GM12878 (cell line): ENCODE results near the gene ATF4. TPM values are rescaled to one million over a fixed set of nuclear protein-coding genes. Genes with fewer than 3 reads are reported as not detected.

Experiments
- ATAC-seq: fragments of 200-7000 bp; cut with Tn5 transposase; 3 replicates; pipeline ENCODE4 v1.9.1; 2020; ENCODE audit warnings: mild to moderate bottlenecking, moderate library complexity
- BruUV-seq: library from RNA; stranded (reverse); fragments of 400-500 nt; replicated peaks from 2 replicates; lab custom pipeline; 2021; lab: Mats Ljungman, UMichigan
- CTCF ChIA-PET: fragments of 300-600 bp; sonication (Branson Sonifier 250); formaldehyde crosslinking; extraction: SDS; loops from one replicate; lab custom pipeline; 2021; ENCODE audit warnings: inconsistent platforms; lab: Yijun Ruan, JAX
- POLR2A ChIA-PET: fragments of 350-600 bp; formaldehyde crosslinking; extraction: SDS; loops from one replicate; lab custom pipeline; 2021; ENCODE audit warnings: inconsistent platforms; lab: Charles Lee
- RAD21 ChIA-PET: fragments of 300-600 bp; sonication (Branson Sonifier 250); formaldehyde crosslinking; loops from one replicate; lab custom pipeline; 2023; ENCODE audit warnings: antibody characterized with exemption; ENCODE audit not compliant: unreplicated experiment; lab: Charles Lee
- SMC1A ChIA-PET: fragments of 300-600 bp; sonication (Branson Sonifier 250); formaldehyde crosslinking; loops from one replicate; lab custom pipeline; 2023; ENCODE audit not compliant: unreplicated experiment, uncharacterized antibody; lab: Charles Lee
- DNase-seq: peaks from one replicate; pipeline ENCODE4 v3.0.0-alpha.2; 2011; ENCODE audit warnings: low read depth, low spot score
- FAIRE-seq: peaks from 3 replicates; lab custom pipeline; 2011; peaks lifted over from hg19 to GRCh38; lab: Jason Lieb, UNC
- H2AFZ ChIP-seq: 2 replicates; pipeline ENCODE4 v1.6.0; 2011; ENCODE audit warnings: low read depth, low read length, control low read depth; ENCODE audit not compliant: control insufficient read depth
- H3K27ac ChIP-seq: 2 replicates; pipeline ENCODE4 v1.5.1; 2011; ENCODE audit warnings: control low read depth; ENCODE audit not compliant: control insufficient read depth, insufficient read depth
- H3K27me3 ChIP-seq, 2 experiments: replicated peaks in 1 of 2; 2 replicates each; pipeline versions ENCODE4 v1.6.0 to v1.6.1; 2011; ENCODE audit warnings: low read length in 1 of 2; ENCODE audit not compliant: control insufficient read depth in 2 of 2, insufficient read depth in 2 of 2
- H3K36me3 ChIP-seq, 2 experiments: 2 replicates each; pipeline ENCODE4 v1.5.1; 2011; ENCODE audit warnings: low read length in 1 of 2; ENCODE audit not compliant: control insufficient read depth in 2 of 2, insufficient read depth in 2 of 2
- H3K4me1 ChIP-seq: 2 replicates; pipeline ENCODE4 v1.6.1; 2011; ENCODE audit warnings: mild to moderate bottlenecking, low read length, moderate library complexity, mixed read lengths; ENCODE audit not compliant: control insufficient read depth, insufficient read depth
- H3K4me2 ChIP-seq: 2 replicates; pipeline ENCODE4 v1.6.0; 2011; ENCODE audit warnings: control low read depth; ENCODE audit not compliant: control insufficient read depth, insufficient read depth
- H3K4me3 ChIP-seq: fragments of 200-600 bp; sonication (generic); 2 replicates; pipeline ENCODE4 v1.5.1; 2016
- H3K79me2 ChIP-seq: 2 replicates; pipeline ENCODE4 v1.6.0; 2011; ENCODE audit warnings: low read length; ENCODE audit not compliant: control insufficient read depth, insufficient read depth
- H3K9ac ChIP-seq: 2 replicates; pipeline ENCODE4 v1.8.0; 2011; ENCODE audit warnings: low read length, control low read depth, mixed read lengths; ENCODE audit not compliant: control insufficient read depth, insufficient read depth
- H3K9me3 ChIP-seq: replicated peaks from 3 replicates; pipeline ENCODE4 v1.5.1; 2011; ENCODE audit warnings: mild to moderate bottlenecking, low read length; ENCODE audit not compliant: control insufficient read depth, insufficient read depth
- H4K20me1 ChIP-seq: 2 replicates; pipeline ENCODE4 v1.6.0; 2011; ENCODE audit not compliant: control insufficient read depth, insufficient read depth
- EP300 ChIP-seq, 2 experiments: fragments of 150-350 bp in 1 of 2; IDR thresholded peaks; 2 replicates each; pipeline ENCODE4 v1.6.1; 2011 to 2012; ENCODE audit warnings: low read depth in 2 of 2, low read length in 2 of 2, borderline replicate concordance in 1 of 2, improper control_type of control experiment in 1 of 2, inconsistent platforms in 1 of 2; ENCODE audit not compliant: control insufficient read depth in 1 of 2
- HDGF ChIP-seq: fragments of 450-650 bp; IDR thresholded peaks from 2 replicates; pipeline ENCODE4 v1.6.1; 2016; ENCODE audit warnings: antibody characterized with exemption
- MTA3 ChIP-seq: IDR thresholded peaks from 2 replicates; pipeline ENCODE4 v1.6.1; 2012; ENCODE audit warnings: low read length, inconsistent platforms, borderline replicate concordance
- MXI1 ChIP-seq: fragments of 150-350 bp; IDR thresholded peaks from 2 replicates; pipeline ENCODE4 v1.6.1; 2011; ENCODE audit warnings: low read depth, mild to moderate bottlenecking, inconsistent platforms, low read length, improper control_type of control experiment
- NFYB ChIP-seq: IDR thresholded peaks from 2 replicates; pipeline ENCODE4 v1.6.1; 2011; ENCODE audit warnings: low read depth, mild to moderate bottlenecking, low read length, improper control_type of control experiment, moderate library complexity; ENCODE audit not compliant: insufficient read depth
- NR2C2 ChIP-seq: IDR thresholded peaks from 2 replicates; pipeline ENCODE4 v1.6.1; 2011; ENCODE audit warnings: borderline replicate concordance, low read depth; ENCODE audit not compliant: control insufficient read depth, insufficient read length
- SIX5 ChIP-seq: IDR thresholded peaks from 2 replicates; pipeline ENCODE4 v1.6.1; 2011; ENCODE audit warnings: mild to moderate bottlenecking, low read depth, low read length, moderate library complexity; ENCODE audit not compliant: severe bottlenecking
- SUZ12 ChIP-seq: fragments of 200-600 bp; sonication (generic); IDR thresholded peaks from one replicate; pipeline ENCODE4 v1.6.1; 2018; ENCODE audit warnings: antibody characterized with exemption, mild to moderate bottlenecking; ENCODE audit not compliant: unreplicated experiment
- TCF12 ChIP-seq: IDR thresholded peaks from 2 replicates; pipeline ENCODE4 v1.6.1; 2011; ENCODE audit warnings: low read depth, mild to moderate bottlenecking, low read length
- TCF7 ChIP-seq: IDR thresholded peaks from 2 replicates; pipeline ENCODE4 v1.6.1; 2014; ENCODE audit warnings: antibody characterized with exemption, borderline replicate concordance
- WRNIP1 ChIP-seq: IDR thresholded peaks from 2 replicates; pipeline ENCODE4 v1.6.1; 2011; ENCODE audit warnings: low read depth, low read length, improper control_type of control experiment, borderline replicate concordance
- ZNF384 ChIP-seq: IDR thresholded peaks from 2 replicates; pipeline ENCODE4 v1.6.1; 2012; ENCODE audit warnings: low read depth, mild to moderate bottlenecking, low read length, improper control_type of control experiment, borderline replicate concordance
- WGBS: methylation state at CpG from one replicate; pipeline ENCODE4 v1.1.6; 2016; ENCODE audit warnings: low lambda C conversion rate; ENCODE audit not compliant: insufficient replicate concordance, insufficient coverage; ENCODE audit errors: missing lambda C conversion rate; 5-methylcytosine and 5-hydroxymethylcytosine counted together
- in situ Hi-C: fragments of 300-500 bp; cut with MboI; formaldehyde crosslinking; loops from 9 replicates; pipeline ENCODE4 v1.14.3; 2018; ENCODE audit warnings: mixed read lengths
- intact Hi-C: fragments of 100-400 bp; cut with micrococcal nuclease; formaldehyde crosslinking; loops from one replicate; pipeline ENCODE4 v1.14.2; 2022; ENCODE audit not compliant: unreplicated experiment
- polyA plus RNA-seq, 11 experiments: library from polyadenylated mRNA; depleted of rRNA in 4 of 11; unstranded in 6 of 11; stranded (reverse) in 5 of 11; fragments of >200 nt; fragmentation: Nextera tagmentation in 4 of 11; fragmentation: Illumina TruSeq in 1 of 11; extraction: Ambion mirVana in 4 of 11; extraction: Trizol in 1 of 11; gene quantifications; 1 replicate in 1 of 11; 2 replicates in 10 of 11; pipeline versions ENCODE4 v1.2.1 to v1.2.3, GENCODE V29; 2011 to 2016; ENCODE audit warnings: inconsistent platforms in 2 of 11, missing spikeins in 2 of 11, low read depth in 1 of 11
- total RNA-seq, 4 experiments: library from RNA; depleted of rRNA in 3 of 4; stranded (reverse); fragments of >200 nt in 3 of 4; fragmentation: Illumina TruSeq in 1 of 4; extraction: Trizol in 1 of 4; gene quantifications; 2 replicates each; pipeline versions ENCODE4 v1.2.1 to v1.2.3, GENCODE V29; 2013 to 2021
- TF ChIP-seq, protein P1 (sequence below): IDR thresholded peaks from 2 replicates; pipeline ENCODE4 v1.6.1; 2011; ENCODE audit warnings: low read depth, low read length, improper control_type of control experiment, borderline replicate concordance
- TF ChIP-seq, protein P2 (sequence below): fragments of 450-650 bp; IDR thresholded peaks from 2 replicates; pipeline ENCODE4 v1.6.1; 2017; ENCODE audit warnings: mild to moderate bottlenecking, low read depth, inconsistent platforms; ENCODE audit not compliant: poor library complexity, severe bottlenecking

The ATF4 gene
- total and polyA plus RNA-seq, 10 of the 15 experiments (the other 5 are each of a cell fraction or from before 2014, with no cell fraction given): 88.3 to 605 (median 320) TPM

DNA sequence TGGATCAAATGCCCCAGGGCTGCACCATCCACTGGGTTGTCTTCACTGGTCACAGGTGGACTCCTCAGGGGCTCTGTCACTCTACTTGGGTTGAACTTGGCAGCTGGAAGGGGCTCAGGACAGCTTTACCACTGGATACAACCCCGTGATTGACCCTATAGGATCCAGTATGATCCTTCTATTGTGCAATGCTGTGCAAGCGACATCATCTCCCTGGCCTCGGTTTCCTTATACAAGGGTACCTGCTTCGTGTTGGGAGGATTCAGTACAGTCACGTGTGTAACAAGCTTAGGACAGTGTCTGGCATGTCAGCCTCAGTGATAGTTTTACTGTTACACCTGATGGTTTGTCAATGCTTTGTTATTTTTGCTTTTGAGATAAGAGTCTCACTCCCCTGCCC lies 38.8 kb upstream of the ATF4 start:
- H4K20me1 ChIP-seq: no peaks in the 10 kb centered on the region
- RAD21 ChIA-PET: no interaction called here
- TF ChIP-seq MXI1: no peak
- TF ChIP-seq EP300 (IDR thresholded peaks at IDR 0.05; ENCODE audit: borderline replicate concordance in 1 of 2, control insufficient read depth in 1 of 2, low read depth in 2 of 2, low read length in 2 of 2): no peak
- no peak for TF ChIP-seq NFYB
- TF ChIP-seq TCF7: no peak
- H3K4me1 ChIP-seq: no peaks in the 10 kb centered on the region
- no peak overlapping the region for H3K4me3 ChIP-seq
- no peak overlapping the region for H3K27ac ChIP-seq
- peaks cover 1% of the 10 kb centered on the region for H3K79me2 ChIP-seq
- in situ Hi-C loops: no loop called here
- intact Hi-C loops: no loop called here
- SMC1A ChIA-PET: interaction anchor here (1.0 to 1.3 kb wide), 3 partner anchors 10 to 90 kb away, joined by 3 to 4 read pairs (median 3); no protein-coding TSS in a partner anchor
- DNase-seq: no peak
- WGBS: 91% methylated on average over 5 of the region's 5 CpGs
- H3K9me3 ChIP-seq: no peaks in the 10 kb centered on the region
- peaks cover 8 to 27% of the 10 kb centered on the region in 2 experiments; a peak in 3 of 4 replicates for H3K36me3 ChIP-seq
- no peak for ATAC-seq
- H3K4me2 ChIP-seq: no peak overlapping the region
- no TSS peak for BruUV-seq
- no peak overlapping the region for H2AFZ ChIP-seq
- no peak overlapping the region for H3K9ac ChIP-seq
- H3K27me3 ChIP-seq: no peaks in the 10 kb centered on the region
- no peak for FAIRE-seq
- POLR2A ChIA-PET: interaction anchor here (0.6 to 0.8 kb wide), 2 partner anchors 22 to 1273 kb away, joined by 3 read pairs; no protein-coding TSS in a partner anchor
- CTCF ChIA-PET: interaction anchor here (2.3 kb wide), 1 partner anchor 45 kb away, joined by 5 read pairs; no protein-coding TSS in a partner anchor

DNA sequence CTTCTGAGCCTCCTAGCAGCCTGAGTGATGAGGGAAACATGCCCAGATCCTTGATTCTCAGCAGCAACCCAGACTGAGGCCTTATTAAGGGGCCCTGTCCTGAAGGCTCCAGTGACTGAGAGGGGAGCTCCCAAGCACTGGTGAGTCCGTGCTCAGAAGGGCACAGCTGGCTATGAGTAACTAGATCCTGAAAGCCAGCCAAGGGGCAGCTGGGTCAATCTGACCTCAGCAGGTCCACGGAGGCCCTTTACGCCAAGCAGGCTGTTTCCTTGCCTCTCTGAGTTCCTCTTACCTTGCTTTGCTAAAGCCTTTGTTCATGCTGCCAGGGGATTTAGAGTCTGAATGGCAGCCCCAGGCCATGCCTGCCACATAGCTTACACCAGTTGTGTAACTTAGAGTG lies 37.6 kb upstream of the ATF4 start:
- SMC1A ChIA-PET: interaction anchor here (0.9 to 1.3 kb wide), 4 partner anchors 11 to 91 kb away, joined by 3 to 4 read pairs (median 4); partner anchors contain the start of gene TAB1
- Histone ChIP-seq H2AFZ (no peak overlapping the region), H3K36me3 (peaks cover 8 to 24% of the 10 kb centered on the region in 2 experiments; a peak in 3 of 4 replicates), H3K4me3 (no peak overlapping the region), H3K4me2 (no peak overlapping the region), H3K4me1 (no peaks in the 10 kb centered on the region), H3K79me2 (peaks cover 1% of the 10 kb centered on the region), H3K27ac (no peak overlapping the region), H3K27me3 (no peaks in the 10 kb centered on the region), H3K9me3 (no peaks in the 10 kb centered on the region), H4K20me1 (no peaks in the 10 kb centered on the region), H3K9ac (no peak overlapping the region)
- FAIRE-seq (no peak), DNase-seq (no peak), ATAC-seq (no peak)
- CTCF ChIA-PET: interaction anchor here (1.6 to 2.3 kb wide), 4 partner anchors 11 to 83 kb away, joined by 5 to 11 read pairs (median 6); partner anchors contain the start of gene TAB1
- POLR2A ChIA-PET: interaction anchor here (0.6 kb wide), 1 partner anchor 96 kb away, joined by 4 read pairs; no protein-coding TSS in a partner anchor
- in situ Hi-C loops: no loop called here
- RAD21 ChIA-PET: interaction anchor here (0.8 kb wide), 1 partner anchor 29 kb away, joined by 3 read pairs; no protein-coding TSS in a partner anchor
- WGBS: 89% methylated on average over 3 of the region's 3 CpGs
- intact Hi-C loops: no loop called here
- no TSS peak for BruUV-seq
- no peak for TF ChIP-seq ZNF384
- no peak for TF ChIP-seq HDGF
- TF ChIP-seq TCF12: no peak
- TF ChIP-seq, protein P1, sequence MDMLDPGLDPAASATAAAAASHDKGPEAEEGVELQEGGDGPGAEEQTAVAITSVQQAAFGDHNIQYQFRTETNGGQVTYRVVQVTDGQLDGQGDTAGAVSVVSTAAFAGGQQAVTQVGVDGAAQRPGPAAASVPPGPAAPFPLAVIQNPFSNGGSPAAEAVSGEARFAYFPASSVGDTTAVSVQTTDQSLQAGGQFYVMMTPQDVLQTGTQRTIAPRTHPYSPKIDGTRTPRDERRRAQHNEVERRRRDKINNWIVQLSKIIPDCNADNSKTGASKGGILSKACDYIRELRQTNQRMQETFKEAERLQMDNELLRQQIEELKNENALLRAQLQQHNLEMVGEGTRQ: no peak
- no peak for TF ChIP-seq WRNIP1
- no peak for TF ChIP-seq MTA3
- TF ChIP-seq, protein P2, sequence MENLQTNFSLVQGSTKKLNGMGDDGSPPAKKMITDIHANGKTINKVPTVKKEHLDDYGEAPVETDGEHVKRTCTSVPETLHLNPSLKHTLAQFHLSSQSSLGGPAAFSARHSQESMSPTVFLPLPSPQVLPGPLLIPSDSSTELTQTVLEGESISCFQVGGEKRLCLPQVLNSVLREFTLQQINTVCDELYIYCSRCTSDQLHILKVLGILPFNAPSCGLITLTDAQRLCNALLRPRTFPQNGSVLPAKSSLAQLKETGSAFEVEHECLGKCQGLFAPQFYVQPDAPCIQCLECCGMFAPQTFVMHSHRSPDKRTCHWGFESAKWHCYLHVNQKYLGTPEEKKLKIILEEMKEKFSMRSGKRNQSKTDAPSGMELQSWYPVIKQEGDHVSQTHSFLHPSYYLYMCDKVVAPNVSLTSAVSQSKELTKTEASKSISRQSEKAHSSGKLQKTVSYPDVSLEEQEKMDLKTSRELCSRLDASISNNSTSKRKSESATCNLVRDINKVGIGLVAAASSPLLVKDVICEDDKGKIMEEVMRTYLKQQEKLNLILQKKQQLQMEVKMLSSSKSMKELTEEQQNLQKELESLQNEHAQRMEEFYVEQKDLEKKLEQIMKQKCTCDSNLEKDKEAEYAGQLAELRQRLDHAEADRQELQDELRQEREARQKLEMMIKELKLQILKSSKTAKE: no peak
- no peak for TF ChIP-seq SIX5
- no peak for TF ChIP-seq SUZ12
- no peak for TF ChIP-seq NR2C2
